Right ventricle myocardium superior (tissue), 1 donor: Measurements from ENCODE around the gene FOXO4. TPM values are rescaled to one million over a fixed set of nuclear protein-coding genes. Genes with fewer than 3 reads are reported as not detected.

Source experiments
- ATAC-seq: fragments of 200-7000 bp; cut with Tn5 transposase; one replicate; pipeline ENCODE4 v1.9.1; 2020; ENCODE audit warnings: mild to moderate bottlenecking; ENCODE audit not compliant: poor library complexity
- DNase-seq: peaks from one replicate; pipeline ENCODE4 v3.0.0-alpha.2; 2020
- intact Hi-C: fragments of 100-400 bp; cut with DNase I; formaldehyde crosslinking; loops from one replicate; pipeline ENCODE4 v1.11.2; 2022
- total RNA-seq: library from RNA; stranded (reverse); fragmentation: NEBNext Ultra II Directional; extraction: Animal tissue kit (Norgen Biotek cat#: 25700); gene quantifications from one replicate; pipeline ENCODE4 v1.2.1, GENCODE V29; 2021
- donor health status: DM: no; HTN: yes; CAD: no; lungs with severe emphysema.

FOXO4 gene
- total RNA-seq, 1 donor from 2014 or later, result 55.6 TPM

DNA sequence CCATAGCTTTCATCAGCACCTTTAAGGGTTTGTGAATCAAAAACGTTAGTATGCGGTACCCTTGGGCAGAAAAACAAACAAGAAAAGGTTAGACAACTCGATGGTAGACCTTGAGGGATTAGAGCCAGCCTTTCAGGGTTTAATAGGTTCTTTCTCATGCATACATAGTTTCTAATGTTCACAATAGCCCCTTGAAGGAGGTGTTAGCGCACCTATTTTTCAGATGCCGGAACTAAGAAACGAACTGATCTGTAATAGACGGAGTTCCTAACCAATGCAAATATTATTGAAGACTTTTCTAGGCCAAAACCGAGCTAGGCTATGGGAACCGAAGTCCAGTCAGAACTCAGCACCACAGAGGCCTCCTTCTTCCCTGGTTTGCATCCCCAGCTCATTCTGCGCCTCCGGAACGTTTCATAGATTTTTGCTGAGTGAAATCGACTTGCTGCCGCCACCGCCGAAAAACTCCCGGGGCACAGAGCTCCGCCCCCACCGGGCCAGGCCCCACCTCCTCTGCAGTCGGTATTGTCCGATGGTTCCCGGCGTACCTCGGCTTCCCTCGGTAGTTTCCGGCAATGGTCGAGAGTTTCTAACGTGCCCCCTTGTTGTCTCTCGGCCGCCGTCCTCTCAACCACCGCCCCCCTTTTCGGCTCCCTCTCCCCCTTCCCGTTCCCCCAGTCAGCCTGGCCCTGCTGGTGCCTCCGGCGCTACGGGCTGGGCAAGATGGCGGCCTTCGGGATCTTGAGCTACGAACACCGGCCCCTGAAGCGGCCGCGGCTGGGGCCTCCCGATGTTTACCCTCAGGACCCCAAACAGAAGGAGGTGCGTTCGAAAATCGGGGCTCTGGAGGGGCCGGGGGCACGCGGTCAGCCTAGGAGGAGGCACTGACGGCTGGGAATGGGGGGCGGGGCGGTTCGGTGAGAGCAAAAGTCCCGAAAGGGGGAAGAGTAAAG lies 22.7 kb downstream of the FOXO4 start, which contains the start of gene MED12:
Gene MED12, plus strand, starts transcription at position 565 of the 953 bp plus-strand sequence. Its CDS starts 159 bp downstream, at position 724.
- ATAC-seq (peak; percentile 99), DNase-seq (peak; percentile 91)
- intact Hi-C loops, result no loop called here

DNA sequence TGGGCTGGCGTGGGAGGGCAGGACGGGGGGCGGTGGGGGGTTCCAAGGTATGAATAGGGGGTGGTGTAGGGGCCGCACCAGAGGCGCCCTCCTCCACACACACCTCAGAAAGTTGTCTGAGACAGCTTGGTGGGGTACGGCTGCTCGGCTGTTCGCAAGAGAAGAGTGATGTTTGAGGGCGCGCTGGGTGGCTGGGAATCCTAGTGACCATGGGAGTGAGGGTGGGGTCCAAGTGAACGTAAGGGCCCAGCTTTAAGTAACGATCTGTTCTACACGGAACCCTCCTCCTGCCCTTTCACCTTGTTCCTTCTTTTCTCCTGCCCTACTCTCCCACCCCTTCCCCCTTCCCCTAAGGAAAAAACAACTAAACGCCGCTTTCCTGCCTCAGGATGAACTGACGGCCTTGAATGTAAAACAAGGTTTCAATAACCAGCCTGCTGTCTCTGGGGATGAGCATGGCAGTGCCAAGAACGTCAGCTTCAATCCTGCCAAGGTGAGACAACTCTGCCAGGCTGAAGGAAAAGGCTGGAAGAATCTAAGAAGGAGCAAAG lies 23.4 kb downstream of the FOXO4 start:
- ATAC-seq (peak; percentile 23), DNase-seq (no peak)
- intact Hi-C loops, result no loop called here

DNA sequence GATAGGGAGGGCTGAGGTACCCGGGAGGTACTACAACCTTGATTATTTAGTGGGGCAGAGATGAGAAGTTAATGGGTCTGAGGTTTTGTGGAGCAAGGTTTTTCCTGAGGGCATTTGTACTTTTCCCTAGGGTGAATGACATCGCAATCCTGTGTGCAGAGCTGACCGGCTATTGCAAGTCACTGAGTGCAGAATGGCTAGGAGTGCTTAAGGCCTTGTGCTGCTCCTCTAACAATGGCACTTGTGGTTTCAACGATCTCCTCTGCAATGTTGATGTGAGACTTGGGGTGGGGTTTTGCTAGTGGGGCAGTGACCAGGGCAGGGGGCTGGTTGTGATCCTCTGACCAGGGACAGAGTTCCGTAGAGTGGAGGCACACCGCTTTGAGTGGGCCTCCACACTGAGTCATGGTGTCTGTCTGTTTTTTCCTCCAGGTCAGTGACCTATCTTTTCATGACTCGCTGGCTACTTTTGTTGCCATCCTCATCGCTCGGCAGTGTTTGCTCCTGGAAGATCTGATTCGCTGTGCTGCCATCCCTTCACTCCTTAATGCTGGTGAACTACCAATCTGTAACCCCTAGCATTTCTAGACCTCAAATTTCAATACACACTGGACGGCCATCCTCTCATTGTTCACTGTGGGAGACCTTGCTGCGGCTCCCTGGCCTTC lies 32.6 kb downstream of the FOXO4 start:
- DNase-seq, result no peak
- intact Hi-C loops, result no loop called here
- ATAC-seq, result no peak

DNA sequence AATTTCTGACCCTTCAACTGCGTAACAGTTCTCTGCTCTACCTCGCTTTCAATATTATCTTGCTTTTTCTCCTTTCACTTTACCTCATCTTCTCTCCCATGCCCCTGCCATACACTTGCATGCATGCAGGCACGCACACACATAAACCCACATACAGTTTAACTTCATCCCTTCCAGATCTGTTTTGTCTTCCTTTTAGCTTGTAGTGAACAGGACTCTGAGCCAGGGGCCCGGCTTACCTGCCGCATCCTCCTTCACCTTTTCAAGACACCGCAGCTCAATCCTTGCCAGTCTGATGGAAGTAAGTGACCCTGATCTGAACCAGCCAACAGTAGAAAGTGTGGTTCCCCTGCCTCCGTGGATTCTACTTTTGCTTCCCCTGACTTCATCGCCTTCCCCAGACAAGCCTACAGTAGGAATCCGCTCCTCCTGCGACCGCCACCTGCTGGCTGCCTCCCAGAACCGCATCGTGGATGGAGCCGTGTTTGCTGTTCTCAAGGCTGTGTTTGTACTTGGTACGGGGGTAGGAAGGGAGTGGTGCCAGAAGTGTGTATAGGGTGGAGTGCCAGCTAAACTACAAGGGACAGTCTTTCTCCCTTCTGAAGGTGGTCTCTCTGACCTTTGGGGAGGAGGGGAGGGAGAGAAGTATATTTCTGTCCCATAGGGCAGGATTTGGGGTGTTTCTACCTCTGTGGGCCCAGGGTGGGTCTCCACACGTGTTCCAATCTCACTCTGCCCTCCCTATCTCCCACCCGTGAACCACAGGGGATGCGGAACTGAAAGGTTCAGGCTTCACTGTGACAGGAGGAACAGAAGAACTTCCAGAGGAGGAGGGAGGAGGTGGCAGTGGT lies 33.5 kb downstream of the FOXO4 start:
- intact Hi-C loops, result no loop called here
- DNase-seq (peak; percentile 77), ATAC-seq (peak; percentile 72)

DNA sequence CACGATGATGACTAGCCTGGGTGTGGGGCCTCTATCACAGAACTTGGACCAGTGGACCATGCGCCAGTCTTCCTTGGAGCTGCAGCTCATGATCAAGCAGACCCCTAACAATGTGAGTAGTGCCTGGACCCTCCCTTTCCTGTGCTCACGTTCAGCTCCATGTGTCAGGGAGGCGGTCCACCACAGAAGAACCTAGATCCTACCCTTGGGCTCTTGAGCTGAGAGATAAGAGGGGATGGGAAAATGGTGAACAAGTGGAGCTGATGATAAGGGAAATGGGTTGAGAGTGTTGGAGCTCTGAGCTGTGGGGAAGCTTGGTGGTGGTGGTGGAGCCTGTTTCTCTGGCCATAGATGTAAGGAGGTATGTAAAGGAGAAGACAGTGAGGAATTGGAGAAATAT lies 35.9 kb downstream of the FOXO4 start:
- no peak for ATAC-seq
- intact Hi-C loops, result no loop called here
- DNase-seq, result no peak

DNA sequence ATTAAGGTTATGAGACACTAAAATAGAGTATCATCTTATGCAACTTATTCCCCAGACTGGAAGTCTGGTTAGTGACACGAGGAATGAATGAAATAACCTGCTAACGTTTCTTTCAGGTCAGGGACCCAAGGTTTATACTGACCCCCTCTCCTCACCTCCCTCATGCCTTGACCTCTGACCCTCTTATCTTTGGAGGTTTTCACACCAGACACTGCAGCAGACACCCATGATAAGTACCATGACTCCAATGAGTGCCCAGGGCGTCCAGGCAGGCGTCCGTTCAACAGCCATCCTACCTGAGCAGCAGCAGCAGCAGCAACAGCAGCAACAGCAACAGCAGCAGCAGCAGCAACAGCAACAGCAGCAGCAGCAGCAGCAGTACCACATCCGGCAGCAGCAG lies 44.8 kb downstream of the FOXO4 start:
- intact Hi-C loops, result no loop called here
- DNase-seq, result no peak
- ATAC-seq, result no peak

DNA sequence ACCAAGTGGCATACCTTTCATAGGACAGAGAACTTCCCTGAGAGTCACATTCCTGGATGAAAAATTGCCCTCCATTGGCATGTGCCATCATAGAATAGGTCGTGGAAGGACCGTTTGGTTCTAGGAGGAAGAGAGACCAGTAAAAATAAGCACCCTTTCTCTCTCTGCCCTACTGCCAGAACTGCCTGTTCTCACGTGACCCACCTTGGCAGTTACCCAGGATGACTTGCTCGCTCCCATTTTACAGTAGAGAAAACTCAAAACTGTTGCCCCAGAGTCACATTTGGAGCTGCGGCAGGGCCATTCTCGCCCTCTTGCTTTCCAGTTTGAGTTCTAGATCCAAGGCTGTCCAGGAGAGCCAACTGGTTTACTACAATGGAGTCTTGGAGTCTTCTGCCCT lies 47.9 kb downstream of the FOXO4 start:
- ATAC-seq, result peak; percentile 39
- peak; percentile 50 for DNase-seq
- intact Hi-C loops, result no loop called here

DNA sequence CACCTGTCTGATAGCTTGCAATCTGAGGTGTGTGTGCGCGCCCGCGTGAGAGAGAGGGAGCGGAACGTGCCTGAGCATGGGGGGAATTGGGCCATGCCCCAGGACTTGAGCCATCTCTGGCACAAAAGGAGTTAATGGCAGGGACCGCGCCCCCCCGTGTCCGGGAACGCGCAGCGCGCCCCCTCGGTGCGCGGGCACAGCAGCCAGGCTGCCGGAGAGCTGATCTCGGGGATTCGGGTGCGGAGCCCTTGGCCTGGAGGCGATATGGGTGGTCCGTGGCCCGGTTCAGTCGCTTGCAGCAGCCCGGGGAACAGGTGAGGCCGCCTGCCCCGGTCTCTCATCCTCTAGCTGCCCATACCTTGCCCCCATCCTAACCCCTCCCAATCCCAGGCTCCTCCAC lies 49.0 kb downstream of the FOXO4 start, which contains the start of gene NLGN3:
Gene NLGN3, plus strand, starts transcription at position 191 of the 400 bp plus-strand sequence. CDS start 2,909 bp downstream, outside the sequence.
- intact Hi-C loops, result no loop called here
- no peak for ATAC-seq
- no peak for DNase-seq

DNA sequence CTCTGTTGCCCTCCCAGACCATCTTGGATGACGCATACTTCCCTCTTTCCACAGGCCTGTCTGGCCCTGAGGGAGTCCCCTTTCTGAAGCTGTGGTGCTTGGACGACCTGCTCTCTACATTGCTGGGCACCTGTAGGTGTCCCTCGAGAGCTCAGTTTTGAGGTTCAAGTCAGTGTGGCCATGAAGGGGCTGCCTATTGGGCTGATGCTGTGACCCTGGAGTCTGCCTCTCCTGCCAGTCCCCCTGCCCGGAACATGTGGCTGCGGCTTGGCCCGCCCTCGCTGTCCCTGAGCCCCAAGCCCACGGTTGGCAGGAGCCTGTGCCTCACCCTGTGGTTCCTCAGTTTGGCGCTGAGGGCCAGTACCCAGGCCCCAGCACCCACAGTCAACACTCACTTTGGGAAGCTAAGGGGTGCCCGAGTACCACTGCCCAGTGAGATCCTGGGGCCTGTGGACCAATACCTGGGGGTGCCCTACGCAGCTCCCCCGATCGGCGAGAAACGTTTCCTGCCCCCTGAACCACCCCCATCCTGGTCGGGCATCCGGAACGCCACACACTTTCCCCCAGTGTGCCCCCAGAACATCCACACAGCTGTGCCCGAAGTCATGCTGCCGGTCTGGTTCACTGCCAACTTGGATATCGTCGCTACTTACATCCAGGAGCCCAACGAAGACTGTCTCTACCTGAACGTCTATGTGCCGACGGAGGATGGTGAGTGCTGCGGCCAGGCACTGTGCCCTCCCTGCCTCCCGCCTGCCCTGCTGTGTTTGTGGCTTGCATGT lies 52.0 kb downstream of the FOXO4 start:
- ATAC-seq (no peak), DNase-seq (no peak)
- intact Hi-C loops, result no loop called here

DNA sequence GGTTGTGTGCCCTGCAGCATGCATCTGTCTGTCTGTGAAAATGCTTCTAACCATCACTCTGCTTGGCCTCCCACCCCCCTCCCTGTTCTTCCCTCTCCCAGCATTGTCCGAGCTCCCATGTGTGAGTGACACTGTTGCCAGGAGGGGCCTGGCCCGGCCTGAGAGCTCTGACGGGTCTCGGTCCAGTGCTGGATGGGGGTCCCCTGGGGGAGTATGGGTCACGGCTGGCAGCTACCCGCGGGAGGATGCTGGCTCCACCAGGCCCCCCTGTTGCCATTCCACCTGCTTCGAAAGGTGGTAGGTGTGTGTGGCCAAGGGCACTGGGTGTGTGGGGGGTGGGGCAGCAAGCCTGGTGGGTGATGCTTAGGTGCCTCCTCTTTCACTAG lies 52.6 kb downstream of the FOXO4 start:
- ATAC-seq (no peak), DNase-seq (no peak)
- intact Hi-C loops, result no loop called here

DNA sequence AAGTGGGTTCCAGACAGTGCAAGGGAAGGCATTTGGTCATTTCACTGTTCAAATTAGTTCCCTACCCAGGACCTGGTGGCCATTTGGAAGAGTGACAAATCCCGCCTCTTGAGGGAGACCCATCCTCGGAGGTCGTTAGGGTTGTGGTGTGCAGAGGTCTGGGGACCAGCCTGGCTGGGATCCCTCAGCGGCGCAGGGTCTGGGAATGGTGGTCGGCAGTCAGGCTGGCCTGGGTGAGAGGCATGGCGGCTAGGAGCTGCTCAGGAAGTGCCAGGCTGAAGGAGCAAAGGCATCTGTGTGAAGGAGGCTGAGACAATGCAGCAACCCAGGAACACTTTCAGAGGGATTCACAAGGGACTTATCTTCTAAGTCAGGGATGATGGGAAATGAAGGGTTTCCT lies 55.7 kb downstream of the FOXO4 start:
- no peak for ATAC-seq
- DNase-seq, result no peak
- intact Hi-C loops, result no loop called here

Other genes with a start within 250 kb of the FOXO4 start
- gene TEX11, start 187.1 kb upstream of the FOXO4 start, total RNA-seq, result not detected
- not detected for gene SLC7A3, start 164.8 kb upstream of the FOXO4 start, total RNA-seq
- gene SNX12, start 27.5 kb upstream of the FOXO4 start, total RNA-seq, result 45.0 TPM
- gene CXorf65, start 10.9 kb downstream of the FOXO4 start, total RNA-seq, result not detected
- gene IL2RG, start 15.7 kb downstream of the FOXO4 start, total RNA-seq, result 0.89 TPM
- gene MED12, start 22.7 kb downstream of the FOXO4 start, total RNA-seq, result 18.3 TPM
- gene NLGN3, start 49.0 kb downstream of the FOXO4 start, total RNA-seq, result 0.38 TPM
- gene GJB1, start 127.4 kb downstream of the FOXO4 start, total RNA-seq, result not detected
- 13.0 TPM for gene ZMYM3, start 158.3 kb downstream of the FOXO4 start, total RNA-seq
- gene NONO, start 187.8 kb downstream of the FOXO4 start, total RNA-seq, result 89.9 TPM
- gene ITGB1BP2, start 205.9 kb downstream of the FOXO4 start, total RNA-seq, result 104 TPM